Endothelial cell of umbilical vein (primary cell): ENCODE data around the gene PARD6G.

Experiments used
- EZH2 ChIP-seq: IDR thresholded peaks from 2 replicates; pipeline ENCODE4 v1.6.1; 2012; ENCODE audit warnings: borderline replicate concordance, low read depth, mild to moderate bottlenecking, moderate library complexity, low read length, inconsistent platforms; ENCODE audit not compliant: severe bottlenecking
- MYC ChIP-seq: IDR thresholded peaks from one replicate; pipeline ENCODE4 v1.6.1; 2011; ENCODE audit warnings: mild to moderate bottlenecking, low read depth, low read length
- POLR2A ChIP-seq: IDR thresholded peaks from 2 replicates; pipeline ENCODE4 v1.6.1; 2012; ENCODE audit warnings: low read depth, mild to moderate bottlenecking, control low read depth, low read length
- POLR2AphosphoS5 ChIP-seq: IDR thresholded peaks from 2 replicates; pipeline ENCODE4 v1.6.1; 2012; ENCODE audit warnings: low read depth, mild to moderate bottlenecking, control low read depth, low read length, moderate library complexity; ENCODE audit not compliant: insufficient read depth
- TF ChIP-seq, protein P1 (sequence below), 2 donors: IDR thresholded peaks; 1 replicate in 1 of 2; 2 replicates in 1 of 2; pipeline ENCODE4 v1.5.1; 2011; ENCODE audit warnings: low read length in 2 of 2, mild to moderate bottlenecking in 2 of 2, moderate library complexity in 2 of 2, control low read depth in 1 of 2, inconsistent platforms in 1 of 2, low read depth in 1 of 2; ENCODE audit not compliant: insufficient read depth in 1 of 2; ENCODE audit errors: extremely low read depth in 1 of 2
- TF ChIP-seq, protein P2 (sequence below): IDR thresholded peaks from 2 replicates; pipeline ENCODE4 v1.6.1; 2011; ENCODE audit not compliant: insufficient read depth, insufficient read length

DNA sequence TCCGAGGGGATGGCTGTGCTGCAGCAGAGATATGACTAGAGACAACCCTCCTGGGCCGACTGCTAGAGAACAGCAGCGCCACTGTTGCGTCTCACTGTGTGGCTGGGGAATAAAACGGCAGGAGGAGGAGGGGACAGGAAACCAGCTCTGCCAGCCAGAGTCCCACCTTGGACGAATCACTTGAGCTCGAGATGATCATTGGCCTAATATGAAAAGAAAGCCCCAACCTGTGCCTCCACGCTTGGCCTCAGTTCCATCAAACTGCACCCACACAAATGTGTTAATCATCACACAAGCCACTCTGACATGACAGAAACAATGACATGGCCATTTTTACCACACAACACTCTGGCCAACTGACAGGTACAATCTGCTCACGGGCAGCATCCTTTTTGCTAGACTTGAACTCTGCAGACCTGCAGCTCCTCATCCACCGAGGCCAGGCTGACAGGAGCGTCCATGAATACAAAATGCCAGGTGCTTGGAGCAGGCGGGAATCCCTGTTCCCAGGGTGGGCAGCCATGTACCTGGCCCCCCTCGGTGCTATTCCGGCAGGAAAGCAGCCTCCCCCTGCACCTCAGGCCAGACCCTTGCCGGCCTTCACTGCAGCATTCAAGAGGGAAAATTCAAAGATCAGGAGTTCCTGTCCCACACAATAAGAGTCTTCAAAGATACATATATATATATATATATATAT is 52.3 kb downstream of the PARD6G start:
- TF ChIP-seq, protein P1, sequence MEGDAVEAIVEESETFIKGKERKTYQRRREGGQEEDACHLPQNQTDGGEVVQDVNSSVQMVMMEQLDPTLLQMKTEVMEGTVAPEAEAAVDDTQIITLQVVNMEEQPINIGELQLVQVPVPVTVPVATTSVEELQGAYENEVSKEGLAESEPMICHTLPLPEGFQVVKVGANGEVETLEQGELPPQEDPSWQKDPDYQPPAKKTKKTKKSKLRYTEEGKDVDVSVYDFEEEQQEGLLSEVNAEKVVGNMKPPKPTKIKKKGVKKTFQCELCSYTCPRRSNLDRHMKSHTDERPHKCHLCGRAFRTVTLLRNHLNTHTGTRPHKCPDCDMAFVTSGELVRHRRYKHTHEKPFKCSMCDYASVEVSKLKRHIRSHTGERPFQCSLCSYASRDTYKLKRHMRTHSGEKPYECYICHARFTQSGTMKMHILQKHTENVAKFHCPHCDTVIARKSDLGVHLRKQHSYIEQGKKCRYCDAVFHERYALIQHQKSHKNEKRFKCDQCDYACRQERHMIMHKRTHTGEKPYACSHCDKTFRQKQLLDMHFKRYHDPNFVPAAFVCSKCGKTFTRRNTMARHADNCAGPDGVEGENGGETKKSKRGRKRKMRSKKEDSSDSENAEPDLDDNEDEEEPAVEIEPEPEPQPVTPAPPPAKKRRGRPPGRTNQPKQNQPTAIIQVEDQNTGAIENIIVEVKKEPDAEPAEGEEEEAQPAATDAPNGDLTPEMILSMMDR (IDR thresholded peaks at IDR 0.05; ENCODE audit: extremely low read depth in 1 of 2, insufficient read depth in 1 of 2, low read depth in 1 of 2, low read length in 2 of 2), result no peak
- TF ChIP-seq POLR2A, result no peak
- TF ChIP-seq, protein P2, sequence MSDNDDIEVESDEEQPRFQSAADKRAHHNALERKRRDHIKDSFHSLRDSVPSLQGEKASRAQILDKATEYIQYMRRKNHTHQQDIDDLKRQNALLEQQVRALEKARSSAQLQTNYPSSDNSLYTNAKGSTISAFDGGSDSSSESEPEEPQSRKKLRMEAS, result no peak
- TF ChIP-seq MYC, result no peak
- no peak for TF ChIP-seq EZH2
- no peak for TF ChIP-seq POLR2AphosphoS5
